ENCODE measurements around the gene AGBL5. TPM values are rescaled to one million over a fixed set of nuclear protein-coding genes. Genes with fewer than 3 reads are reported as not detected.
A peak's percentile ranks its signal among the peaks of the same experiment; 100 is the strongest.

The AGBL5 gene
- total and polyA plus RNA-seq, 2 of the 13 experiments (the other 11 are each of a cell fraction or from before 2014, with no cell fraction given): 55.9 to 73.3 TPM

GRCh38 chr2:27071277-27071989, 20.0 kb downstream of the AGBL5 start, which contains the start of gene OST4:
Gene OST4 (minus strand): TSS chr2:27071654.
- DNase-seq (ENCODE audit: low spot score) (peak; percentile 88), FAIRE-seq (peak; percentile 32), ATAC-seq (peak; percentile 88)
- H3K4me1 ChIP-seq (ENCODE audit: insufficient read depth, low read length): peaks cover 70% of the 10 kb centered on the region
- peak within 1 kb of the TSS; percentile 96 for H3K4me2 ChIP-seq (ENCODE audit: low read depth, low read length)
- ChIA-PET CTCF (ENCODE audit: low intra/inter-chr PET ratio, low total read pairs) (no interaction called here), POLR2A (interaction anchor here (0.8 to 4.3 kb wide), 15 partner anchors 9 to 557 kb away, joined by 3 to 106 read pairs (median 7); partner anchors contain the start of genes ABHD1, AGBL5, ATRAID and CCDC121)
- peaks cover 15 to 27% of the 10 kb centered on the region in 2 experiments for H3K36me3 ChIP-seq (replicated peaks in 1 of 2; ENCODE audit: control insufficient read depth in 1 of 2, insufficient read depth in 2 of 2, low read length in 2 of 2)
- no peaks in the 10 kb centered on the region for H4K20me1 ChIP-seq (ENCODE audit: insufficient read depth, low read length)
- in situ Hi-C loops (cut with HindIII; ENCODE audit: extremely low pct_ligation_motif_present, low pct_unique_long_range_greater_than_20kb): no loop called here
- WGBS (ENCODE audit: low lambda C conversion rate): under 1% methylated on average over 25 of the region's 86 CpGs
- peak within 1 kb of the TSS; percentile 72 for H3K27ac ChIP-seq (ENCODE audit: extremely low read length, insufficient read depth, low read length)
- no peaks in the 10 kb centered on the region for H3K9me3 ChIP-seq (ENCODE audit: low read length)
- no peak within 1 kb of the TSS for H2AFZ ChIP-seq (ENCODE audit: low read length)
- peaks cover 30% of the 10 kb centered on the region for H3K79me2 ChIP-seq (ENCODE audit: insufficient read depth, low read length)
- intact Hi-C loops (cut with micrococcal nuclease; ENCODE audit: unreplicated experiment): loop anchor here (1.0 kb wide), 1 partner anchor 20 kb away; the partner anchor contains the start of gene AGBL5
- H3K4me3 ChIP-seq (replicated peaks in 1 of 3; ENCODE audit: insufficient read depth in 1 of 3, low read depth in 2 of 3, low read length in 3 of 3): peak within 1 kb of the TSS; percentile 92 to 99 (median 98)
- no TSS peak for BruUV-seq (replicated peaks)
- H3K9ac ChIP-seq (ENCODE audit: insufficient read depth, low read depth, low read length): peak within 1 kb of the TSS; percentile 97
- peaks cover 0 to 16% of the 10 kb centered on the region in 2 experiments; a peak in 2 of 5 replicates for H3K27me3 ChIP-seq (ENCODE audit: control insufficient read depth in 1 of 2, insufficient read depth in 2 of 2, low read length in 2 of 2)
- no peak for TF ChIP-seq FOXP1 (IDR thresholded peaks at IDR 0.05)
- no peak for TF ChIP-seq FOXP1 (CRISPR knock-in tag; IDR thresholded peaks at IDR 0.05)
- TF ChIP-seq DR1 (CRISPR knock-in tag; IDR thresholded peaks at IDR 0.05): peak; percentile 30; the same call in 1 of the 2 replicates
- TF ChIP-seq ZNF83 (CRISPR knock-in tag; IDR thresholded peaks at IDR 0.05; ENCODE audit: borderline replicate concordance): no peak; the same call in 1 of the 2 replicates
- TF ChIP-seq IKZF1 (IDR thresholded peaks at IDR 0.05): no peak
- no peak; the same call in none of the 2 replicates for TF ChIP-seq KDM3A (CRISPR knock-in tag; IDR thresholded peaks at IDR 0.05; ENCODE audit: low read depth)
- 0 out of 2 replicates have a peak, but pooled peaks have one; percentile 20 for TF ChIP-seq GTF3A (CRISPR knock-in tag; conservative IDR thresholded peaks at IDR 0.05)
- TF ChIP-seq JUNB (CRISPR knock-in tag; IDR thresholded peaks at IDR 0.05; ENCODE audit: borderline replicate concordance): no peak
- TF ChIP-seq FOXO1 (CRISPR knock-in tag; IDR thresholded peaks at IDR 0.05): peak; percentile 46; the same call in 1 of the 2 replicates
- TF ChIP-seq KLF15 (CRISPR knock-in tag; IDR thresholded peaks at IDR 0.05; ENCODE audit: borderline replicate concordance): 0 out of 2 replicates have a peak, but pooled peaks have one; percentile 23
- no peak for TF ChIP-seq ZNF609 (CRISPR knock-in tag; IDR thresholded peaks at IDR 0.05; ENCODE audit: borderline replicate concordance)
- no peak for TF ChIP-seq MTA3 (CRISPR knock-in tag; IDR thresholded peaks at IDR 0.05)
- peak; percentile 86 for TF ChIP-seq ETV5 (CRISPR knock-in tag; IDR thresholded peaks at IDR 0.05; ENCODE audit: borderline replicate concordance)
- peak; percentile 74 for TF ChIP-seq SRSF1 (optimal IDR thresholded peaks at IDR 0.05; ENCODE audit: low read depth, low read length)
- TF ChIP-seq, protein P1, sequence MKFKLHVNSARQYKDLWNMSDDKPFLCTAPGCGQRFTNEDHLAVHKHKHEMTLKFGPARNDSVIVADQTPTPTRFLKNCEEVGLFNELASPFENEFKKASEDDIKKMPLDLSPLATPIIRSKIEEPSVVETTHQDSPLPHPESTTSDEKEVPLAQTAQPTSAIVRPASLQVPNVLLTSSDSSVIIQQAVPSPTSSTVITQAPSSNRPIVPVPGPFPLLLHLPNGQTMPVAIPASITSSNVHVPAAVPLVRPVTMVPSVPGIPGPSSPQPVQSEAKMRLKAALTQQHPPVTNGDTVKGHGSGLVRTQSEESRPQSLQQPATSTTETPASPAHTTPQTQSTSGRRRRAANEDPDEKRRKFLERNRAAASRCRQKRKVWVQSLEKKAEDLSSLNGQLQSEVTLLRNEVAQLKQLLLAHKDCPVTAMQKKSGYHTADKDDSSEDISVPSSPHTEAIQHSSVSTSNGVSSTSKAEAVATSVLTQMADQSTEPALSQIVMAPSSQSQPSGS (CRISPR knock-in tag; IDR thresholded peaks at IDR 0.05): peak; percentile 82; the same call in 1 of the 2 replicates
- no peak for TF ChIP-seq ISX (CRISPR knock-in tag; conservative IDR thresholded peaks at IDR 0.05)
- no peak for TF ChIP-seq EED (CRISPR knock-in tag; IDR thresholded peaks at IDR 0.05)
- TF ChIP-seq, protein P2, sequence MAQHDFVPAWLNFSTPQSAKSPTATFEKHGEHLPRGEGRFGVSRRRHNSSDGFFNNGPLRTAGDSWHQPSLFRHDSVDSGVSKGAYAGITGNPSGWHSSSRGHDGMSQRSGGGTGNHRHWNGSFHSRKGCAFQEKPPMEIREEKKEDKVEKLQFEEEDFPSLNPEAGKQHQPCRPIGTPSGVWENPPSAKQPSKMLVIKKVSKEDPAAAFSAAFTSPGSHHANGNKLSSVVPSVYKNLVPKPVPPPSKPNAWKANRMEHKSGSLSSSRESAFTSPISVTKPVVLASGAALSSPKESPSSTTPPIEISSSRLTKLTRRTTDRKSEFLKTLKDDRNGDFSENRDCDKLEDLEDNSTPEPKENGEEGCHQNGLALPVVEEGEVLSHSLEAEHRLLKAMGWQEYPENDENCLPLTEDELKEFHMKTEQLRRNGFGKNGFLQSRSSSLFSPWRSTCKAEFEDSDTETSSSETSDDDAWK (CRISPR knock-in tag; IDR thresholded peaks at IDR 0.05): no peak

Measured in HepG2 (cell line).